Lung (tissue), 12 donors: Measurements from ENCODE around the gene TANC1. TPM values are rescaled to one million over a fixed set of nuclear protein-coding genes. Genes with fewer than 3 reads are reported as not detected.
"Not testable (repeated sequence)": the region's sequence is repeated elsewhere in the genome, so short reads cannot be mapped to it uniquely, and the experiment has no call there.

Source experiments
- ATAC-seq: fragments of 200-7000 bp; cut with Tn5 transposase; one replicate; pipeline ENCODE4 v1.9.1; 2020; ENCODE audit warnings: moderate number of reproducible peaks; ENCODE audit not compliant: insufficient read depth, low FRiP score
- DNase-seq, 3 donors: peaks; one replicate each; pipeline ENCODE4 v3.0.0-alpha.2; 2013 to 2017
- H3K27ac ChIP-seq, 2 donors: one replicate each; pipeline ENCODE4 v1.5.1; 2013; ENCODE audit warnings: mild to moderate bottlenecking in 2 of 2, moderate library complexity in 2 of 2, control low read depth in 1 of 2, inconsistent platforms in 1 of 2, low read depth in 1 of 2, low read length in 1 of 2
- H3K27me3 ChIP-seq, 3 donors: one replicate each; pipeline ENCODE4 v1.5.1; 2013; ENCODE audit warnings: low read length in 2 of 3; ENCODE audit not compliant: control insufficient read depth in 3 of 3, insufficient read depth in 3 of 3
- H3K36me3 ChIP-seq, 4 donors: one replicate each; pipeline ENCODE4 v1.5.1; 2013; ENCODE audit warnings: low read length in 4 of 4, mild to moderate bottlenecking in 1 of 4, moderate library complexity in 1 of 4; ENCODE audit not compliant: control insufficient read depth in 4 of 4, insufficient read depth in 4 of 4
- H3K4me1 ChIP-seq, 5 donors: one replicate each; pipeline ENCODE4 v1.5.1; 2013; ENCODE audit warnings: low read length in 5 of 5, mild to moderate bottlenecking in 2 of 5, moderate library complexity in 1 of 5; ENCODE audit not compliant: control insufficient read depth in 5 of 5, insufficient read depth in 5 of 5
- H3K4me3 ChIP-seq: one replicate; pipeline ENCODE4 v1.5.1; 2013; ENCODE audit warnings: mild to moderate bottlenecking, control low read depth, moderate library complexity
- H3K9ac ChIP-seq, 2 donors: one replicate each; pipeline ENCODE4 v1.5.1; 2013; ENCODE audit warnings: low read length in 2 of 2, control low read depth in 1 of 2; ENCODE audit not compliant: insufficient read depth in 1 of 2
- H3K9me3 ChIP-seq, 4 donors: one replicate each; pipeline ENCODE4 v1.5.1; 2013; ENCODE audit warnings: low read length in 3 of 4, mild to moderate bottlenecking in 1 of 4, moderate library complexity in 1 of 4; ENCODE audit not compliant: control insufficient read depth in 4 of 4, insufficient read depth in 3 of 4
- CTCF ChIP-seq: IDR thresholded peaks from 2 replicates; pipeline ENCODE4 v1.5.1; 2012; ENCODE audit warnings: mild to moderate bottlenecking; ENCODE audit errors: control extremely low read depth, extremely low read depth
- WGBS, 2 donors: extraction: QIAGEN DNeasy Blood & Tissue Kit; methylation state at CpG; one replicate each; pipeline ENCODE4 v1.1.7; 2013; 5-methylcytosine and 5-hydroxymethylcytosine counted together
- polyA plus RNA-seq, 2 donors: library from polyadenylated mRNA; stranded (reverse); fragments of 200-250 nt; gene quantifications; one replicate each; pipeline ENCODE4 v1.2.1, GENCODE V29; 2013
- total RNA-seq, 2 donors: library from RNA; depleted of rRNA in 1 of 2; stranded (reverse); fragments of >200 nt in 1 of 2; gene quantifications; one replicate each; pipeline ENCODE4 v1.2.1, GENCODE V29; 2014 to 2021
- donor health status: control.
- donor health status: control.
- donor health status: Bipolar disorder and iron deficiency.
- donor health status: healthy.
- donor health status: DM: yes; HTN: yes; CAD: no.

TANC1 gene
- total and polyA plus RNA-seq, 4 donors = 14.3 to 99.5 (median 37.3) TPM

GRCh38 chr2:159093497-159093896, 125.1 kb downstream of the TANC1 start:
- Histone ChIP-seq H3K9ac (no peak overlapping the region), H3K4me1 (peaks cover 18 to 60% (median 42%) of the 10 kb centered on the region in 5 donors), H3K9me3 (peaks cover 0 to 4% (median 1%) of the 10 kb centered on the region in 4 donors), H3K36me3 (peaks cover 0 to 15% (median 1%) of the 10 kb centered on the region in 4 donors), H3K27ac (peak overlapping the region; percentile 6 to 51), H3K4me3 (no peak overlapping the region), H3K27me3 (no peaks in the 10 kb centered on the region)
- no peak for TF ChIP-seq CTCF
- ATAC-seq (no peak), DNase-seq (peak; percentile 55 to 77 (median 75))
- WGBS, 2 donors = 12 to 26% methylated on average over 2 of the region's 2 CpGs

- WGBS, 2 donors = 57 to 81% methylated on average over 10 of the region's 10 CpGs
- no peak overlapping the region for H3K4me3 ChIP-seq
- peak overlapping the region; percentile 42 to 88 for H3K27ac ChIP-seq
- peaks cover 13 to 60% (median 40%) of the 10 kb centered on the region in 5 donors for H3K4me1 ChIP-seq
- no peak overlapping the region for H3K9ac ChIP-seq
- peaks cover 0 to 4% (median 1%) of the 10 kb centered on the region in 4 donors for H3K9me3 ChIP-seq
- ATAC-seq (no peak), DNase-seq (peak in 2 of 3 donors; percentile 53 to 69)
- H3K36me3 ChIP-seq = peaks cover 0 to 15% (median 1%) of the 10 kb centered on the region in 4 donors
- no peak for TF ChIP-seq CTCF
- H3K27me3 ChIP-seq = no peaks in the 10 kb centered on the region
Measured at GRCh38 chr2:159094173-159094737, 125.8 kb downstream of the TANC1 start.

GRCh38 chr2:159095813-159096212, 127.4 kb downstream of the TANC1 start:
- Histone ChIP-seq H3K27me3 (no peaks in the 10 kb centered on the region), H3K4me1 (peaks cover 10 to 45% (median 33%) of the 10 kb centered on the region in 5 donors), H3K4me3 (no peak overlapping the region), H3K27ac (peak overlapping the region in 1 of 2 donors; percentile 13), H3K9ac (no peak overlapping the region), H3K36me3 (peaks cover 0 to 7% (median 1%) of the 10 kb centered on the region in 4 donors), H3K9me3 (peaks cover 0 to 4% (median 1%) of the 10 kb centered on the region in 4 donors)
- ATAC-seq (no peak), DNase-seq (no peak)
- no peak for TF ChIP-seq CTCF
- 76 to 81% methylated on average over 1 of the region's 1 CpG for WGBS, 2 donors

GRCh38 chr2:159096302-159096855, 127.9 kb downstream of the TANC1 start:
- H3K9ac ChIP-seq, H3K36me3 ChIP-seq, H3K9me3 ChIP-seq, DNase-seq, H3K27me3 ChIP-seq, H3K27ac ChIP-seq, H3K4me3 ChIP-seq, ATAC-seq: not testable (repeated sequence)
- H3K4me1 ChIP-seq = peaks cover 10 to 40% (median 32%) of the 10 kb centered on the region in 5 donors
- 94 to 97% methylated on average over 8 of the region's 8 CpGs for WGBS, 2 donors
